Esophagus squamous epithelium (tissue), 4 donors: ENCODE results near the gene FOXA2.

Source experiments
- POLR2A ChIP-seq, 4 donors: fragments of 450-650 bp; IDR thresholded peaks; one replicate each; pipeline ENCODE4 v1.6.1; 2017; ENCODE audit warnings: antibody characterized with exemption in 4 of 4, mild to moderate bottlenecking in 4 of 4, moderate library complexity in 3 of 4
- TF ChIP-seq, protein P1 (sequence below), 6 experiments: fragments of 450-650 bp in 4 of 6; fragments of 200-600 bp in 2 of 6; sonication (generic) in 2 of 6; IDR thresholded peaks; one replicate each; pipeline ENCODE4 v1.5.1; 2016 to 2019; ENCODE audit warnings: antibody characterized with exemption in 6 of 6, mild to moderate bottlenecking in 4 of 6, moderate library complexity in 4 of 6

DNA sequence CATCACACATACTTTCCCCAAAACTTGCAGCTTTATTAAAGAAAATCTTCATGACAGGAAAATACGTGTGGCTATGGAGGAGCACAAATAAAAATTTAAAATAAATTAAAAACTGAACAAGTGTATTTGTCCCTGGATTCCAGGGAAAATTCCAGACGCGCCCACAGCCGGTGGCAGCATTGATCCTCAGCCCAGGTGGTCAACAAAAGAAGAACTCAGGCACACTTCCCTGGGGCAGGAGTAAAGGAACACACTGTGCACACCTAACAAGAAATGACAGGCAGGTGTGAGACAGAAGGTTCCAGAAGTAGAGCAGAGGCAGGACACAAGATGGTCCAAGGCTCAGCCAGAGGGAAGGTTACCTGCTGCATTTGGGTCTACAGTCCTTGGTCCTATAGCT is 36.3 kb downstream of the FOXA2 start:
- TF ChIP-seq, protein P1, sequence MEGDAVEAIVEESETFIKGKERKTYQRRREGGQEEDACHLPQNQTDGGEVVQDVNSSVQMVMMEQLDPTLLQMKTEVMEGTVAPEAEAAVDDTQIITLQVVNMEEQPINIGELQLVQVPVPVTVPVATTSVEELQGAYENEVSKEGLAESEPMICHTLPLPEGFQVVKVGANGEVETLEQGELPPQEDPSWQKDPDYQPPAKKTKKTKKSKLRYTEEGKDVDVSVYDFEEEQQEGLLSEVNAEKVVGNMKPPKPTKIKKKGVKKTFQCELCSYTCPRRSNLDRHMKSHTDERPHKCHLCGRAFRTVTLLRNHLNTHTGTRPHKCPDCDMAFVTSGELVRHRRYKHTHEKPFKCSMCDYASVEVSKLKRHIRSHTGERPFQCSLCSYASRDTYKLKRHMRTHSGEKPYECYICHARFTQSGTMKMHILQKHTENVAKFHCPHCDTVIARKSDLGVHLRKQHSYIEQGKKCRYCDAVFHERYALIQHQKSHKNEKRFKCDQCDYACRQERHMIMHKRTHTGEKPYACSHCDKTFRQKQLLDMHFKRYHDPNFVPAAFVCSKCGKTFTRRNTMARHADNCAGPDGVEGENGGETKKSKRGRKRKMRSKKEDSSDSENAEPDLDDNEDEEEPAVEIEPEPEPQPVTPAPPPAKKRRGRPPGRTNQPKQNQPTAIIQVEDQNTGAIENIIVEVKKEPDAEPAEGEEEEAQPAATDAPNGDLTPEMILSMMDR (IDR thresholded peaks at IDR 0.05), result no peak
- TF ChIP-seq POLR2A (IDR thresholded peaks at IDR 0.05), result no peak
